ENCODE measurements around the gene ATXN1.
"Not testable (repeated sequence)": the region's sequence is repeated elsewhere in the genome, so short reads cannot be mapped to it uniquely, and the experiment has no call there.

The ATXN1 gene
- total RNA-seq = 138 to 302 (median 193) reads per million in 3 experiments

DNA sequence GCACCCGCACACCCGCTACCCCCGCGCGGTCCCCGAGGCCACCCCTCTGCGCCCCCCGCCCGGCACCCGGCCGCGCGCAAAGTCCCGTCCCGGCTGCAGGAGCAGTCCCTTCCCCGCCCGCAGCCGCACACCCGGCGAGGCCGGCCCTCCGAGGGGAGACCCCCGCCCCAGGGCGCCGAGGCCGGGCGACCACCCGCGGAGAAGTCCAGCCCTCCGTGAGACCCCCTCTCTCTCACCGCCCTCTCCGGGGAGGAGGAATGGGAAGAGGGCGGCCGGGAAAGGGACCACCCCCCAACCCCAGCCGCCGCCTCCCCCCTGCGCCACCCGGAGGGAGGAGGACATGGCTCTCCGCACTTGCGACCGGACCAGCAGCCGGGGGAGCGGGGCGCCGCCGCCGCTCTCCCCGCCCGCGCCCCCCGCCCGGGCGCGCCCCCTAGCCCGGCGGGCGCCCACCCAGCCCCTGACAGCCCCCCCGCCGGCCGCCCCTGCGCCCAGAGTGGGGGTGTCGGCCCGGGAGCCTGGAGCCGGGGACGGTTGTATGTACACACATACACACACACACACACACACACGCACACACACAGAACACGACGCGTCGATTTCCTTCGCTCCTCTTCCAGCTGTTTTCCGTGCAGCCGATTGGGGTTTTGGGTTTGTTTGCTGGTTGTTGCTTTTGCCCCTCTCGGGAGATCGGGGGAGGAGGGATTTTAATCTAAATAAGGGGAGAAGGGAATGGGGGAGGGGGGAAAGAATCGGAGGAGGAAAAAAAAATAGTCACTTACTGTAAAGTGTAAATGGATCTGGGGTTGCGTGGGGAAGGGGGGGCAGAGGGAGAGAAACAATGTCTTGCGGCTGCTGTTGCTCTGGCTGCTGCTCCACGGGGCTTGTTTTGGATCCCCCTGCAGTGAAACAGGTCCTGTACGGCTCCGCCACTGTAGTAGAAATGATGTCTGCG lies at the start of gene ATXN1:
TSS of gene ATXN1 (minus strand) at position 945 of the 955 bp plus-strand sequence.
- peak; percentile 61 for DNase-seq

DNA sequence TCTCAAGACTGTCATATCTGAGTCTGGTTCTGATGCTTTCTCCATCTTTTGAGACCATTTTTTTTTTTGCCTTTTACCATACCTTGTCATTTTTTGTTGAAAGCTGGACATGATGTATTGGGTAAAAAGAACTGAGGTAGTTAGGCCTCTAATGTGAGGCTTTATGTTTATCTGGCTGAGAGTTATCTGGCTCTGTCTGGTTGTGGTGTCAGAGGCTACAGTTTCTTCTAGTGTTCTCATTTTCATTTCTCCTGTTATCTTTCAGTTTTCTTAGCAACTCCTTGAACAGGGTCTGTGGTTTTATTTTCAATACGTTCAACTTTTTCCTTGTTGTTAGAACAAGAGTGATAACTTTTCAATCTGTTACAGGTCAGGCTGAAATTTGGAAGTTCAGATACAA lies 49.2 kb upstream of the ATXN1 start:
- no peak for DNase-seq

DNA sequence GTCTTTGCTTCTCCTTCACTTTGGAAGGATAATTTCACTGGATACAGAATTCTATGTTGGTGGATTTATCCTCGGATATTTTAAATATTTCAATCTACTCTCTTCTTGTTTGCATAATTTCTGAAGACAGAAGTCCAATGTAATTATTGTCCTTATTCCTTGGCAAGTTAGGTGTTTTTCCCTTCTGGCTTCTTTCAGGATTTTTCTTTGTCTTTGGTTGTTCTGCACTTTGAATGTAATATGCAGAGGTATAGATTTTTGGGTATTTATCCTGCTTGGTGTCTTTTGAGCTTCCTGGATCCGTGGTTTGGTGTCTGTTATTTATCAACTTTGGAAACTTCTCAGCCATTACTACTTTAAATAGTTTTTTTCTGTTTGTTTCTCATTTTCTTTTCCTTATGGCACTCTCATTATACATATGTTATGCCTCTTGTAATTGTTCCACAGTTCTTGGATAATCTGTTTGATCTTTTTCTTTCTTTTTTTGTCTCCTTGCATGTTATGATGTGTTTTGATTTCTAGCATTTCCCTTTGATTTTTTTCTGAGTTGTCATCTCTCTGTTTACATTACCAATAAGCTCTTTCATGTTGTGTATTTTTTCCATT lies 48.6 kb upstream of the ATXN1 start:
- no peak for DNase-seq

DNA sequence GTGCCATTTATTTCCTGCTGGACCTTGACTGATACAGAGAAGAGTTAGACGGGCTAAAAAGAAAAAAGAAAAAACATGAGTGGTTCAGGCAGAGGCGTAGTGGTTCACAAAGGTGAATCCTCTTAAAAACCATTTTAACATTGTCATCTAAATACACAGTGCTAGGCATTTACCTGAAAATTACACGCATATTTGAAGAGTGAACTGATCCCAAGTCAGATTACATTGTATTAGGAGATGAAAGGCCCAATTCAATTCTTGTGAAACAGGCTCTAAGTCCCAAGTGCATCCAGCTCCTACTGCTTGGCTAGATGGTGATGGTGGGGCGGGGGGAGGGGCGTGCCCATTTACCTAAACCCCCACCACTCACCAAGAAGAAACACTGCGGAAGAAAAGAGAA lies 46.7 kb upstream of the ATXN1 start:
- no peak for DNase-seq

DNA sequence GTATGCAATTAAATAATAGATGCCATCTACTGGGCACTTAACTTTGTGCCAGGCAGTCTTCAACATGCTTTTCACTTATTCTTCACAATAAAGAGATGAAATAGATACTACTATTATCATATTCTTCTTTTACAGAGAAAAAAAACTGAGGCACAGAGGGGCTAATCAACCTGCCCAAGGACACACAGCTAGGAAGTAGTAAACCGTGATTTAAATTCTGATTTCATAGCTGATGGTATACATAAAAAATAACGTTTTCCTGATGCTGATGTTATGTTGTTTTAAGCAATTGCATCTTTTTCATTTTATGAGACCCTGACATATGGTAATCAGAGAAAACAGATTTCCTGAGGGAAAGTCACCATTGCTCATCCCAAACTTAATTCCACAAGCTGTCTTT lies 45.1 kb upstream of the ATXN1 start:
- DNase-seq = no peak

DNA sequence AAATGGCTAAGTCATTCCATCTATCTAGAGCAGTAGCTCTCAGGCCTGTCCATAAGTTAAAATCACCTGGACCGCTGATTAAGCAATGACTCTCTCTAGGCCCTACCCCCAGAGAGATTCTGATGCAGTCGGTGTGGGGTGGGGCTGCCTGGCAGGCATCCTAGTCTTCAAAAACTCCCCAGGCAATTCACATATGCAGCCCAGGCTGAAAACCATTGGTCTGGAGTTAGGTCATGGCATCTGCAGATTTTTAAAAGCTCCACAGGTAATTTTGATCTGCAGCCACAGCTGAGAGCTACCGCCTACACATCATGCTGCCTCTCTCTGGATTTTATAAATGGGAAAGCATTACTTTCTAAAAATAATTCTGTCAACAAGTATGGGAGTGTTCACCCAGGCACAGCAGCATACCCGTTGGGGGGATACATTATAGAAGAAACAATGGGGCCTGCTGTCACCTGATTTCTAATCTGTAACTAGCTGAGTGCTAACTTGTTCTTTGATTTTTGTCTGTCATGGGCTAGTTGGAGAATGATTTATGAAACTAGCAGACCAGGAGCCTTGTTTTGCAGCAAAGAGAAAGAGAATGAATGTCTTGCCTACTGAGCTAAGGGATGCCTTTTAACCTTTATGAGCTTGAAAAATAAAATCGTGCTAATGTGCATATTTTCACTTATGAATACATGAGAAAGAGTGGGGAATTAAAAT lies 44.1 kb upstream of the ATXN1 start:
- no peak for DNase-seq

DNA sequence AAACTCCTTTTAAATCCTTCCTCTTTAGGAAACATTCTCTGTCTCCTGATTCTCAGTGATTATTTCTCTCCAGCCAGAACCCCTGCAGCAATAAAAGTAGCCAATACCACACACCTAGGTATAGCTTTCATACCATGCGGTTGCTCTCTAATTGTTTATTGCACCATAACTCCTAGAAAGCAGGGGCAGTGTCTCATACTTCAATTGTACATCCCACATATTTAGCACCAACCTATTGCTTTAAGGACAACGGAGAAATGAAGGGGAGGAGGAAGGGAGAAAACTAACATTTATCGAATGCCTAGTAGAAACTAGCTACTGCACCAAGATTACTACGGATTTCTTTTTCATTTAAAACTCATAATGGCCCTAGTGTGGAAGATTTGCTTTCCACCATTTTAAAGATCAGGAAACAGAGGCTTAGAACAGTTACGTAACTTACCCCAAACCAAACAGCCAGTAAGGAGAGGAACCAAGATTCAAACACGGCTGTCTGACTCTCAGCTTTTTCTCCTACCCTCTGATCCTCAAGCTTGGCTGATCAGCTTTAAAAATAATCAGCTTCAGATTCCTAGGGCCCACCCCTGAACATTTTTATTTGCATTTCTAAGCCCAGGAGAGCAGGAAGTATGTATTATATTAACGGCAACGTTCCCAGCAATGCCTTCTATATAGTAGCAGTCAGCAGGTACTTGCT lies 43.4 kb upstream of the ATXN1 start:
- no peak for DNase-seq

DNA sequence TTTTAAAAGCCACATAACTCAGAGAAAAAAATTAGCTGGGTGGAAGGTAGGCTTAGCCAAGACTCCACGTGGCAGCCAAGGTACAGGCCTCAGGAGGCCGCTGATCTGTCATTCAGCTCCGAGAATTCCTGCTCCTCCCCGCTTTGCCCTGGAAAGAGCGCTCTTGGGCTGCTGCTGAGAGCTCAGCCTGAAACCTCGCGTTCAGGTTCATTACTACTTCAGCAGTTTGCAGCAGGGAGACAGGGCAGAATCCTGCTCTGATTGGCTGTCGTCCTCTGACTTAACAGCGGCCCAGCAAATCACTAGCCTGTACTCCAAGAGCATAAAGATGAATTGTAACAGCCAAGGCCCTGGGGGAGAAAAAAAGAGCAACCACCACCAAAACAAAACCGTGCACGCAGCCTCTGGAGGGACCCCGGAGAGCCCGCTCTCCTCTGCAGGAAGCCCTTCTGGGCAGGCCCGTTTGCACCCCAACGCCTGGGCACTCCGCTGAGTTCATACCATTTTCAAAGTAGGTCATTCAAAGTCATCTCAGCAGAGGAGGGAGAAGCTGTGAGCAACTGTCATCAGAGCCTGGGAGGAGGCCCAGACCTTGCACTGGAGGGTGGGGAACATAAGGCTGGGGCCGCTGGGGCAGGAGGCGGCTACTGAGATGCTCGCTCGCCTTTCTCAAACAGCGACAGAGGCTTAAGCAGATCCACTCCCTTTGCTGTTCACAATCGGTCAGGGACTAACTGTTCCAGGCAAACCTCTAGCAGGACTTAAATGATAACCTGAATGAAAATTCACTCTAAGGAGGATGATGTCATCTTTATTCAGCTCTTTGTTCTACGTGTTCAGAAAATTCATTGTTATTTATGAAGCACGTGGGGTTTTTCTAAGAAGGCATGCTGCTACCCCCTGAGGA lies 42.3 kb upstream of the ATXN1 start:
- DNase-seq = no peak

DNA sequence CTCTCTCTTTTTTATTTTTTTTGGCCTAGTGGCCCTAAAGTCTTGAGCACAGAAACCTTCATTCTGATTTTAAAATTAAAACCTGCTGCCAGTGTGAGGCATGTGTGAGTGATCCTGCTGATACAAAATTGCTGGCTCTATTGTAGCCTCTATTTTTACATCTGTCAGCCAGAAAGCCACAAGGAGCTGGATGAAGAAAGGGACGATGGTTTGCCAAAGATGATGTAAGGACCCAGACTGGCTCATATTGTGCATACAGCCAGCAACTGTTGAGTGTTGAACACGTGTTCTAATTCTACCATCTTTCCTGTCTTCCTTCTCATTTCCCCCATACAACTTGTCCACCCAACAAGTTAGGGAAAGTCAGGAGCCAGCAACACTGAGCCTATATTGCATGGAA lies 40.8 kb upstream of the ATXN1 start:
- DNase-seq = no peak

DNA sequence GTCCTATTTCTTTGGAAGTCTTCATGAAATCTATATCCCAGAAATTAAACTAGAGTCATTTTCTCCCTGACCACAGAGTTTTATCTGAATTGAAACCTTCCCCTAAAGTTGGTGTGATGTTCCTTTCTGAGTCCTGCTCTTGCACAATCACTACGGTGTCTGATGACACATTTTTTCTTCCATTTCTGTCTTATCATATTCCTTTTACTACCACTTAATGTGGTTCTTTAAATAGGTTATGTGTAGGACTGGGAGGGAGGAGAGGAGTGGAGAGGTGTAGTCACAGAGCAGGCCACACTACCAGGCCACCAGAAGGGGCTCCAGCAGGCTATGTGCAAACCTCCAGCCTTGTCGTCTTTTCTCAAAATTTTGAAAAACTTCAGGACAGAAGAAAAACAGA lies 39.7 kb upstream of the ATXN1 start:
- DNase-seq = no peak

DNA sequence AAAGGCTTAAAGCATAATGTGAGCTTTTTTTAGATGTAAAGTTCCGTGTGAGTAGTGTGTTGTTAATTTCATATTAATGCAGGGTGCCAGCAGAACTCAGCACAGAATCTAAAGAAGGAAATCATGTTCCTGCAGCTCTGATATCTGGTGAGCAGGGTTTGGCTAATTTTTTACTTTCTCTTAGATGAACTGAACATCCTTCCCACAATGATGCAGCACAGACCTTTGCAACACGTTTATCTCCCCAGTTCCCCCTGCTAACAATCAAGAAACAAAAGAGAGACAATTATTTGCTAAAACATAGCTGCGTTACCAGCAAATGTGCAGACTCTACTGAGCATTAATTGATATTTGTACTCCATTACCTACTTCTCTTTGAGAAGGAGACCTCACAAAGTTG lies 39.1 kb upstream of the ATXN1 start:
- DNase-seq = no peak

DNA sequence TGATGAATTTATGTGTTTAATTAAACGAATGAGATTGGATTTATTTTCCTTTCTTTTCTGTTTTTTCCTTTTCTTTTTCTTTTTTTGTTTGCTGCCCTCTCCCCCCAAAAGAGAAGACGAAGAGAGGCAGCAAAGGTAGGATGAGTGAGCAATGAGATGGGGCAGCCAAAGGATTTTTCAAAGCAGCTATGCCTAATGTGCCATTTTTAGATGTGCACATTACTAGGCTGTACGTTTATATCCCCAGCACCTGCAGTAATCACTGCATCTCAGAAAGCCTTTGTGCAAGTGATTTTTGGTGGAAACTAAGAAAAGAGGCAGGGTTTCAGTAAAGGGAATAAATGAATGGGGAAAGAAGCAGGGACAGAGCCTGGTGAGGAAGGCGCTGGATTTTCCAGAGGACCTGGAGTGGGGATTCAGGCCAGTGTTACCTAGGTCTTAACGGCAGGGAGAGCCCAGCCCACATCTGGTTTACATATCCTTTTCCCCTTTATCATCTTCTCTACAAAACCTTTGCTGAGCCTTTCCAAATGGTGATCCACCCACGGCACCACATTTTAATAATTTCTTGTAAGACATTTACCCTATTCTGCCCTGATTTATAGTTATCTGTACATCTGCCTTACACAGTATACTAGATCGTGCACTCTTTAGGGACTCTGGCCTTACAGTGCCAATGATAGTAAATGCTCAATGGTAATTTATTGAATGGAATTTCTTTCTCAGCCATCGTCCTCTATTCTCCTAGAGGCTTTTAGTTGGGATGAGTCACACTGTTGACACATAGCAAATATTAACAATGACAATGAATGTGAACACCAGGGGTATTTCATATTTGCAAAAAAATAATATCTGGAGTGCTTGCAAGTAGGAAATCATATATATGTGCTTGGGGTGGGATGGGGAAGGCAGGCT lies 38.3 kb upstream of the ATXN1 start:
- no peak for DNase-seq

DNA sequence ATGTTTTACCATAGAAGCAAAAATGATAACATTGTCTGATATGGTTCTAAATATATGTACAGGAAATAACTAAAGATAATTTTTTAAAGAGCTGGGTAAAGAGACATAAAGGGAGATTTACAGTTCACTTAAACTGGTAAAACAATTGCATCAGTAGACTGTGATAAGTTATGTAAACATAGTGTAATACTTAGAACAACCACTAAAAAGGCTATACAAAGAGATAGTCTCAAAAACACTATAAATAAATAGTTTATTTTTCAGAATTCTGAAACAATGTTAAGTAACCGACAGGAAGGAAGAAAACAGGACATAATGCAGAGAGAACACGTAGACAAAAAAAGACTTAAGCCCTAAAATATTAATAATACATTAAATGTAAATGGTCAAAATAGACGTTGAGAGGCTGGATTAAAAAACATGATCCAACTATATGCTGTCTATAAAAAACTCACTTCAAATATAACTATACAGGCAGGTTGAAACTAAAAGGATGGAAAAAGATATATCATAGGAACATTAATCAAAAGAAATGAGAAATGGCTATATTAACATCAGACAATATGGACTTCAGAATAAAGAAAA lies 32.7 kb upstream of the ATXN1 start:
- no peak for DNase-seq

DNA sequence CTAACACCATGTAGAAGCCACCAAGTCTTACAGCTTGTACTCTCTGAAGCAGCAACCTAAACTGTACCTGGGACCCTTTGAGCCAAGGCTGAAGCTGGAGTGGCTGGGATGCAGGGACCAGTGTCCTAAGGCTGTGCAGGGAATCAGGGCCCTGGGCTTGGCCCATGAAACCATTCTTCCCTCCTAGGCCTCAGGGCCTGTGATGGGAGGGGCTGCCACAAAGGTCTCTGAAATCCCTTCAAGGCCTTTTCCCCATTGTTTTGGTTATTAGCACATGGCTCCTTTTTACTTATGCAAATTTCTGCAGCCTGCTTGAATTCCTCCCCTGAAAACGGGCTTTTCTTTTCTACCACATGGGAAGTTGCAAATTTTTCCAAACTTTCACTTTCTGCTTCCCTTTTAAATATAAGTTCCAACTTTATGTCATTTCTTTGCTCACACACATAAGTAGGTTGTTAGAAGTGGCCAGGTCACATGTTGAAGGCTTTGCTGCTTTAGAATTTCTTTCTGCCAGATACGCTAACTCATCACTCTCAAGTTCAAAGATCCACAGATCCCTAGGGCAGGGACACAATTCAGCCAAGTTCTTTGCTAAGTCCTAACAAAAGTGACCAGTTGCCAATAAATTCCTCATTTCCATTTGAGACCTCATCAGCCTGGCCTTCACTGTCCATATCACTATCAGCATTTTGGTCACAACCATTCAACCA lies 28.2 kb upstream of the ATXN1 start:
- no peak for DNase-seq

DNA sequence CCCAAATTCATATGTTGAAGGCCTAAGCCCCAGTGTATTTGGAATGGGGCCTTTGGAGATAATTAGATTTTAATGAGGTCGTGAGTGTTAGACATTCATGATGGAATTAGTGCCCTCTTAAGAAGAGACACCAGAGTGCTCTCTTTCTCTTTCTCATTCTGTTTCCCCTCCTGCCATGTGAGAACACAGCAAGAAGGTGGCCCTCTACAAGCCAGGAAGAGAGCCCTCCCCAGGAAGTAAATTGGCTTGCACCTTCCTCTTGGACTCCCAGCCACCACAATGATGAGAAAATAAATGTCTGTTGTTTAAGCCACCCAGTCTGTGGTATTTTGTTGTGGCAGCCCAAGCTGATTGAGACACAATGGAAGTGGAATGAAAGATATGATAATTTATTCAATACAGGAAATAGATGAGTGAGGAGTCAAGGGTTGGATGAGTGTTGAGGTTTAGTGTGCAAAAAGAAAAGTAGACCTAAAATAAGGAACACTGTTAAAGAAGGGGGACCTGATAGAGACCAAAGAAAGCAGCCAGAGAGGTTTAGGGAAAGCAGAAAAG lies 25.9 kb upstream of the ATXN1 start:
- DNase-seq = no peak

DNA sequence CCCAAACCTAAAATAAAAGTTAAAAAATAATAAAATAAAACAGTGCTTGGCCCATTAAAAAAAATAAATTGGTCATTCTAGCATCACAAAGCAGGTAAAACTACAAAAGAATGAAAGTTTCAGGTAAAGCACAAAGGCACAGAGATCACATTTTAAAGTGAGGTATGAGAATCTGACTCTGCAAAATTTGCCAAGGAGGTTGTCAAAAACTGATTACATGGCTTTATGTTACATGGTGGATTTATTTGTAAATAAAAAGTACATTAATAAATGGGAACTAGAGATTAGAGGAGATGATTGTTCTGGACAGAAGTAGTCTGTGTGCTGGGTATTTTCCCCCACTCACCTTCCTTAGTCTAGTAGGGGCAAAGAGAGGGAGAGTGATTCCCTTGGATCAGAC lies 24.2 kb upstream of the ATXN1 start:
- no peak for DNase-seq

DNA sequence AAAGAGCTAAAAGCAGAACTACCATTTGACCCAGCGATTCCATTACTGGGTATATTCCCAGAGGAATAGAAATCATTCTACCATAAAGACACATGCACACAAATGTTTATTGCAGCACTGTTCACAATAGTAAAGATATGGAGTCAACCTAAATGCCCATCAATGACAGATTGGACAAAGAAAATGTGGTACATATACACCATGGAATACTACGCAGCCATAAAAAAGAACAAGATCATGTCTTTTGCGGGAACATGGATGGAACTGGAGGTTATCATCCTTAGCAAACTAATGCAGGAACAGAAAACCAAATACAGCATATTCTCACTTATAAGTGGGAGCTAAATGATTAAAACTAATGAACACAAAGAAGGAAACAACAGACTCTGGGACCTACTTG lies 23.7 kb upstream of the ATXN1 start:
- DNase-seq = not testable (repeated sequence)

DNA sequence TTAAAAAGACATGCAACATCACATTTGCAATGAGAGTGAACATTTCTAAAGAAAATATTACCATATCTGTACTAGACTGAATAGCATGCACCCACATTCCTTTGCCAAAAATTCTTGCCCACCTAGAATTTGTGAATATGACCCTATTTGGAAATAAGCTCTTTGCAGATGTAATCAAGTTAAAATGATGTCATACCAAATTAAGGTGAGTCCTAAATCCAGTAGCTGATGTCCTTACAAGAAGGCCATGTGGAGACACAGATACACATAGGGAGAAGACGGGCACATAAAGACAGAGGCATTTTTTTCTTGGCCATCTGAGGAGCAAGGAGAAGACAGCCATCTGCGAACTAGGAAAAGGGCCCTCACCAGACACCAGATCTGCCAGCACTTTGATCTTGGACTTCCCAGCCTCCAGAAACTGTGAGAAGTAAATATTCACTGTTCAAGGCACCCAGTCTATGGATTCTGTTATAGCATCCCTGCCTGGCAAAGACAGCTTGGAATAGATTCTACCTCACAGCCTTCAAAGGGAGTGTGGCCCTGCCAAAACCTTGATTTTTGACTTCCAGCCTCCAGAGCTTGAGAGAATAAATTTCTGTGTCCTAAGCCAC lies 22.8 kb upstream of the ATXN1 start:
- DNase-seq = no peak

DNA sequence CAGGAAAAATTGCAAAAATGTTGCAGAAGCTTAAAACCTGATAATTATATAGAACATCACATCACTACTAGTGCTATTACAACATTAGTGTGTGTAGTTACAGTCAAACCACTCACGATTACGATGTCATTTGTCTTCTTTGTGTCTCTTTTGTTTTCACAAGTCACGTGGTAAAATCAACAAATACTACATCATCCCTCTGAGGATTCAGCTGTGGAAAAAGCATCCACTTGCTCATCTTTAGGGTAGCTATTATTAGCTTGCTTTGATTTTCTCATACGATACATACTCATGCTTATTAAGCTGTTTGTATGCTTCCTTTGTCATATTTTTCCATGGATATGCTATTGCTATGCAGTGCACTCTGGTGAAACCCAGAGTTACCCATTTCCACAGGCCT lies 22.2 kb upstream of the ATXN1 start:
- DNase-seq = no peak
